Stimulated activated CD8-positive, alpha-beta memory T cell treated with anti-CD3 and anti-CD28 coated beads, Interleukin-15, amount 100 ng/mL, for 24 hours (primary cell): ENCODE data around the gene ECE1.
A peak's percentile ranks its signal among the peaks of the same experiment; 100 is the strongest.

Experiments used
- DNase-seq: peaks from one replicate; pipeline ENCODE4 v3.0.0-alpha.2; 2020; ENCODE audit warnings: low read depth

The ECE1 gene

GRCh38 chr1:21325231-21325718, 35.0 kb upstream of the ECE1 start:
- no peak for DNase-seq

- DNase-seq, result peak; percentile 40
Measured at GRCh38 chr1:21324368-21325141, 34.3 kb upstream of the ECE1 start.

DNA sequence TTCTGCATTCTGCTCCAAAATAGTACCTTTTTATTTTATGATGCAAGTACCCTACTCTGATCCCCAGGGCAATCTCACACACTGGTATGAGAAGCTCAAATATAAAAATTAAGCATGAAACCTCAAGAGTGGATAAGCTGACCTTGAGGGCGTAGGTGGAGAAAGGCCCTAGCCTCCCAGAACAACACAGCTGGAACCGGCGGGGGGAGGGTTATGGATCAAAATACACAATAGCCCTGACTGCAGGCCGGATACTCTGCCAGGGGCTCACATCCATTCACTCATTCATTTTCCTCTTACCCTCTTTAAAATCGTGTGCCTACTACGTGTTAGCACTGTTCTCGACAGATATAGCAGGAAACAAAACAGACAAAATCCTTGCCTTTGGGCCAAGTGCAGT, 32.8 kb upstream of the ECE1 start:
- no peak for DNase-seq

DNA sequence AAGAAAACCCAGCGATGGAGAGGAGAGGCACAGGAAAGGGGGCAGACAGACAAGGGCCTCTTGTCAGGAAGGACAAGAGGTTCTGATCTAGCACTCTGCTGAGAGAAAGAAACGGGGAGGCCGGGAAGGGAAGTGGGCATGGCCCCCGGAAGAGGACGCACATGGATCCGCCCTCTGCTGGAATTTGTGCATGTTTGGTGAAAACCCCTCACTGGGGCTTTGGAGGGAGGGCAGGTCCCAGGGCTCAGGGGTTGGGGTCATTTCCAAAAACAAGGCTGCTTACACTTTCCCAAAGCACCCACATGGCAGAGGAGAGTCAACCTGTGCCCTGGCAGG, 32.4 kb upstream of the ECE1 start:
- DNase-seq, result no peak

- DNase-seq, result no peak
Measured at GRCh38 chr1:21321963-21322680, 31.9 kb upstream of the ECE1 start.

DNA sequence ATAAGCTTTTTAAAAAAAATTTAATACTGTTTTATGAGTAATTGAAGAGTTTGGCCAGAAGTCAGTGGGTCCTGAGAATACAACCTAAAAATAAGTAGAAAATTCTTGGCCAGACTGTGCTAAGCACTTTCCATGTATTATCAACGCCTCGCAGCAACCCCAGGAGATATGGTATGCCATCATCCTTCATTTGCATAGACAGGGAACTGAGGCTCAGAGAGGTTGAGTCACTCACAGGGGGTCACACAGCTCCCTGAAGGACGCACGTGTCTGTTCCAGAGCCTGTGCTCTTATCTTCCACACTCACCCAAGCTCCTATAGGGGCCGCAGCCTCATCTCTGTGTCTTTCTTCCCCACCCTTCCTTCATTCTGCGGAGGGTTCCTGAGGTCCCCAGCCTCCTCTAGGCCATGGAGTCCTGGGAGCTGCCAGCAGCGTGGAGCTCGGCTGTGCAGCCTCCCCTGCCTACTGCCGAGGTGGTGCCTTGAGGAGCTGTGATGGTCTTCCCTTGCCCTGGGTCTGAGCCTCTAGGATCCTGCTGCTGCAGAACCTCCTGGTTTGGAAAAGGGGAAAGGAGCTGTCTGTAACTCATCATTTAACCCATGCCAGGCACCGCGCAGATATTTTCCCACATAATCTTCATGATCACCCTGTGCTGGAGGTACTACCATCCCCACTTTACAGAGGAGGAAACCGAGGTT, 30.3 kb upstream of the ECE1 start:
- DNase-seq, result no peak

- no peak for DNase-seq
Measured at GRCh38 chr1:21319447-21320407, 29.5 kb upstream of the ECE1 start.

- DNase-seq, result no peak
Measured at GRCh38 chr1:21318714-21319159, 28.5 kb upstream of the ECE1 start.

- DNase-seq, result no peak
Measured at GRCh38 chr1:21318057-21318713, 27.9 kb upstream of the ECE1 start.

DNA sequence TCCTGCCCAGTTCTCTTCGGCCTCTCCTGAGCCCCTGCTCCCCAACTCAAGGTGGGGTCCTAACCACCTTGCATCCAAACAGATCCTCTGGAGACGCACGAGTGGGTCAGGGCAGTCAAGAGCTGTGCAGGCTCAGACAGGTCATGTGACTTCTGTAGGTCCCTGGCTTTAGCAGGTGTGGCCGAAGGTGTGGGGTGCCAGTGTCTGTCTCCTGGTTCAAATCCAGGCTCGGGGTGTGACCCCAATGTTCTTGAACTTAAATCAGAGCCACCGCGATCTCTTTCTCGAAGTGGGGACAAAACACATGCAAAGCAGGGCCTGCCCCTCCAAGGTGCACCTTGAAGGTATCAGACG, 27.4 kb upstream of the ECE1 start:
- no peak for DNase-seq

GRCh38 chr1:21317035-21317689, 26.9 kb upstream of the ECE1 start:
- DNase-seq, result no peak

DNA sequence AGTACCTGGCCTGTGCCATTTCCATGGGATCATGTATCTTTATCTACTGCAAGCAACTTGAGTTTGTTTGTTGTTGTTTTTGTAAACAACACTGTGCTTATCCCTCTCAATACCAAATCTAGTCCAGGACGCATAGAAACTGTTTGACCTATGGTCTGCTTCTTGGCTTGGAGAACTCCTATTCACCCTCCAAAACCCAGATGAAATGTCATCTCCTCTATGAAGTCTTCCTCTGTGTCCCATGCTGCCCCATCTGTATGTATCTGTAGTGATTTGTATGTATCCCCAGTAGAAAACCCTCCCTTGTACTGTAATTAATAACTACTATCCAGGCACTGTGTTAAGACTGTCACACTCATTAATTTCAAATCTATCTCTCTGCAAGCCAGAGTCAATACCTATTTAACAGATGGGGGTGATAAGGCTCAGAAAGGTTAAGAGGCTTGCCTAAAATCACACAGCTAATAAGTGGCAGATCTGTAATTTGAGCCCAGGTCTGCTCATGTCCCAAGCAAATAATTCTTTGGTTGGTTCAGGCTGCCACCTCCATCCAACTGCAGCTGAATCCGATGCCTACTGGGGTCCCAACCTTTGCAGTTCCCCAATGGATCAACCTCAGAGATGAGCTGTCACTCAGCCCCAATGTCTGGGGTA, 24.6 kb upstream of the ECE1 start:
- DNase-seq, result no peak

DNA sequence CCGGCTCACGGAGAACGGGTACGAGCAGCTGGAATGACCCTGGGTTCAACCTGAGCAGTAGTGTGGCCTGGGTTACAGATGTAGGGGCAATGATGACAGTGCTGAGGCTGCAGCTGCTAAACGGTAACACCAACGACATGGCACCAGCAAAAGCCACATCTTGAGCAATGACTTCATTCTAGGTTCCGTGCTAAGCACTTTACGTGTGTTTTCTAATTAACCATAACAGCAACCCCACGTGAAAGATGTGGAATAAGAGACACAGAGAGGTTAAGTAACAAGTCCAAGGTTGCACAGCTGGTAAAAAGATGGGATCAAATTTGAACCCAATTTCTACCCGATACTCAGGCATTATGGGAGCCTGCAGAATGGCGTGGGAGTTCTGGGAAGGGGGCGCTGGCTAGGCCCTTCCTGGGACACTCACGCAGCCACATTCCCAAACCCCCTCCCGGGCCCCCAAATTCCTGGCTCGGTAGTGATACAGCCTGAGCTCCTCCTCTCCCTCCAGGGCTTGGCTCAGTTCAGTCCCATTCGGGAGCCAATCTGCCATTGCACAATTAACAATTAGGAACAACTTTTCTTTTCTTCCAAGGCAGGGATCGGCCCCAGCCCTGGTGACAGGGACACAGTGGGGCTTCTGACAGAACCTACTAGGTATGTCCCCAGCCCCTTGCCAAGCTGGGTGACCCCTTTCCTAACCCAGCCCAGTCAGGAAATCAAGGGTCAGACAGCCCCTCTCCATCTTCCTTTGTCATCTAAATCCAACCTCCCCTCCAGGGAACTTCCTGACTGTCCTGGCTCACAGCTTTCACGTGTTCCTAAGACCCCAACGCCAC, 23.8 kb upstream of the ECE1 start:
- DNase-seq, result no peak

DNA sequence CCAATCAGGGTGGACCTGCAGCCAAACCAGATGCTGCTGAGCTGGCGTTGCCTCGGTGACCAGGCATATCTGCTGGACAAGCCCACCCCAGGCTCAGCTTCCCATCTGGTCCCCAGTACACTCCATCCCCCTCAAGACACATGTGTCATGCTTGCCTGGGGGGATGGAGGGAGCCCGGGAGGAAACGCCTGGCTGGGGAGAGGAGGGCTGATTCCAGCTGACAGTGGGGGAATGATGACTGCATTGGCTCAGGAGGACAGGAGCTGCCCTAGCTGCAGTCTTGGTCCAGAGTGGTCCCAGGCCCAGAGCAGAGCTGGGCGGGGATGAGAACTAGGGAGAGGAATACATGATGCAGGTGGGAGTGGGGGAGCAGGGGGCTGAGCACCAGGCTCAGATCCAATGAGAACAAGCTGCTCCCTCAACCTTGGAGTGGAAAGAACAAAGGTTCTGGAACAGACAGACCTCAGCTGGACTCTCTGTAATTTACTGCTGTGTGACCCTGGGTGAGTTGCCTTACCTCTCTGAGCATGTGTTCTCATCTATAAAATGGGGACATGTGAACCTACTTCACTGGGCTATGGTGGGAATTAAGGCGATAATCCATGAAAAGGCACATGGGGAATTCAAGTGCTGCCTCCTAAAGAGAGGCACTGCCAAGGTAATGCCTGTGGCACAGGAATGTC, 23.1 kb upstream of the ECE1 start:
- DNase-seq, result no peak

GRCh38 chr1:21312407-21312992, 22.2 kb upstream of the ECE1 start:
- DNase-seq, result no peak

GRCh38 chr1:21311016-21311415, 20.8 kb upstream of the ECE1 start:
- no peak for DNase-seq

GRCh38 chr1:21308847-21309652, 18.8 kb upstream of the ECE1 start:
- DNase-seq, result no peak
